8988T (cell line): Measurements from ENCODE around the gene XPOT.

Experiments
- DNase-seq: peaks from one replicate; pipeline ENCODE4 v3.0.0; 2011

The XPOT gene

DNA sequence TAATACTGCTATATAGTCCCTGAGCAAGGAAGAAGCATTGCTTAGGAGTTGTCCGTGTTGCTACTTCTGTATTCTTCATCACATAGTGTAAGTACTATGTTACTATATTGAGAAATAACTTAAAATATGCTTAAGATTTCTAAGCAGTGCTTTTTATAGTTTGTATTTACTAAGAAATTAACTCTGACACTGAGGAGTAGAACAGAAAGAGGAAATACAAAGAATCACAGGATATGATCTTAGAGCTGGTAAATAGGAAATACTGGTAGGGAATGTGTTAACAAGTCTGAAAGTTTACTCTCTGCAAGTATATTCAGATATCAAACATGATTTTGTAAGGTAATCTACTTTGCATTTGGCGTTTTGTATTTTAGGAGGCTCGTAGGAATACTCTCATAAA is 15.5 kb downstream of the XPOT start:
- no peak for DNase-seq

GRCh38 chr12:64427988-64428387 is 23.8 kb downstream of the XPOT start:
- DNase-seq, result no peak

DNA sequence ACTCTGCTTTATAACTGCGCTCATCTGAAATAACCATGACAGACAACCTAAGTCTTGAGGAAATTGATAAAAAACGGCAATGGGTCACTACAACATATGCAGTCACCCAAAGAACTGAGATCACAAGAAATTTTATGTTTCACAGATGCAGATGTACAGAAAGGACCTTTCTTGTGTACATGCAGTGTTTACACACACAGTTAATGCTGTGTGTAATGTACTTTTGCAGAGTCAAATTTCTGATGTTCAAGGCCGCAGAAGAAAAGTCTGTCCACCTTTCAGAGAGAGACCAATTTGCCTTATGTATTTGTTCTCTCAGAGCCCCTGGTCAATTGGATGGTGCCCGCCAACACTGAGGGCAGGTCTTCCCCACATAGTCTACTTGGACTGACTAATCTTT is 24.8 kb downstream of the XPOT start:
- DNase-seq, result no peak

DNA sequence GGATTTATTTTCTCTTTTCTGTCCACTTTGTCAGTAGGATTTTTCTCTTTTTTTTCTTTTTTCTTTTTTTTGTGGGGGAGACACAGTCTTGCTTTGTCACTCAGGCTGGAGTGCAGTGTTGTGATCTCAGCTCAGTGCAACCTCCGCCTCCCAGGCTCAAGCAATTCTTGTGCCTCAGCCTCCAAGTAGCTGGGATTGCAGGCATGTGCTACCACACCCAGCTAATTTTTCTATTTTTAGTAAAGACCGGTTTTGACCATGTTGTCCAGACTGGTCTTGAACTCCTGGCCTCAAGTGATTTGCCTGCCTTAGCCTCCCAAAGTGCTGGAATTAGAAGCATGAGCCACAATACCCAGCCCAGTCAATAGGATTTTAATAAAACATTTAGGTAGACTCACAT is 26.7 kb downstream of the XPOT start:
- DNase-seq, result no peak

- DNase-seq, result no peak
Observed at GRCh38 chr12:64431791-64432190, 27.6 kb downstream of the XPOT start.

DNA sequence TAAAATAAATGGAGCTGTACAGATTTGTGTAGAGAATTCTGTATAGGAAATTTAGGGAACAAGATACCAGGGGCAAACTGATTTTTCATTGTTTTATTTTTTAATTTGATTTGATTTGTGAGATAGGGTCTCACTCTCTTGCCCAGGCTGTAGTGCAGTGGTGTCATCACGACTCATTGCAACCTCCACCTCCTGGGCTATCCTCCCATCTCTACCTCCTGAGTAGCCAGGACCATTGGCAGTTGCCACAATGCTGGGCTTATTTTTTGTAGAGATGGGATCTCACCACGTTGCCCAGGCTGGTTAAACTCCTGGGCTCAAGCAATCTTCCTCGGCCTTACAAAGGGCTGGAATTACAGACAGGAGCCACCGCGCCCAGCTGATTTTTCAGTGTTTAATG is 29.7 kb downstream of the XPOT start:
- no peak for DNase-seq

DNA sequence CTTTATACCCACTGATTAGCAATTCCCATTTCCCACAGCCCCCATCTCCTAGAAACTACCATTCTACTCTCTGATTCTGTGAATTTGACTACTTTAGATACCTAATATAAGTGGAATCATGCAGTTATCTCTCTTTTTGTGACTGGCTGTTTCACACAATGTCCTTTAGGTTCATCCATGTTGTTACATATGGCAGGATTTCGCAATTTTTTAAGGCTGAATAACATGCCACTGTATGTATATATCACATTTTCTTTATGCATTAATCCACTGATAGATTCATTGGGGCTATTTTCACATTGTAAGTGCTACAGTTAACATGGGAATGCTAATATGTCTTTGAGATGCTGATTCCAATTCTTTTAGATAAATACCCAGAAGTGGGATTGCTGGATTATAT is 35.9 kb downstream of the XPOT start:
- DNase-seq, result no peak

DNA sequence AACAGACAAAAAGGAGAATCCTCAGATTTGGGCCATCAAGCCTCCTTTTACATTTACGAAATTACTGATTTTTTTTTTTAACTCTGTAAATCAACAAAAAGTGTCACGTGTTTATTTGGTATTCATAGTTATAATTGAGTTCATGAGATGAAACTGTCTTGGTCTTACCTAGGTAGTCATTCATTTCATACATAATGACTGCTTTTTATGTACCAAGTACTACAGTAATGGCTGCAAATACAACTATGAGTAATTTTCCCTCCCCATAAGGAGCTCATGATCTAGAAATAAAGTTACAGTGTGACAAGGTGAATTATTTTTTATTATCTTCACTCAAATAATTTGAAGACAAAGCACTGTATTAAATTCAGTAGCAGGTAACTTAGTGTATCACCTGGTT is 41.3 kb downstream of the XPOT start:
- DNase-seq, result no peak

GRCh38 chr12:64446295-64446694 is 42.1 kb downstream of the XPOT start:
- DNase-seq, result no peak

- DNase-seq, result no peak
Observed at GRCh38 chr12:64450057-64450640, 46.0 kb downstream of the XPOT start.

- no peak for DNase-seq
Observed at GRCh38 chr12:64450711-64451486, 46.7 kb downstream of the XPOT start.

GRCh38 chr12:64451687-64452558 is 47.7 kb downstream of the XPOT start, which contains the start of gene TBK1:
TBK1 (plus strand) TSS chr12:64452120; CDS start chr12:64455871, 3,751 bp downstream.
- DNase-seq, result peak; percentile 69

DNA sequence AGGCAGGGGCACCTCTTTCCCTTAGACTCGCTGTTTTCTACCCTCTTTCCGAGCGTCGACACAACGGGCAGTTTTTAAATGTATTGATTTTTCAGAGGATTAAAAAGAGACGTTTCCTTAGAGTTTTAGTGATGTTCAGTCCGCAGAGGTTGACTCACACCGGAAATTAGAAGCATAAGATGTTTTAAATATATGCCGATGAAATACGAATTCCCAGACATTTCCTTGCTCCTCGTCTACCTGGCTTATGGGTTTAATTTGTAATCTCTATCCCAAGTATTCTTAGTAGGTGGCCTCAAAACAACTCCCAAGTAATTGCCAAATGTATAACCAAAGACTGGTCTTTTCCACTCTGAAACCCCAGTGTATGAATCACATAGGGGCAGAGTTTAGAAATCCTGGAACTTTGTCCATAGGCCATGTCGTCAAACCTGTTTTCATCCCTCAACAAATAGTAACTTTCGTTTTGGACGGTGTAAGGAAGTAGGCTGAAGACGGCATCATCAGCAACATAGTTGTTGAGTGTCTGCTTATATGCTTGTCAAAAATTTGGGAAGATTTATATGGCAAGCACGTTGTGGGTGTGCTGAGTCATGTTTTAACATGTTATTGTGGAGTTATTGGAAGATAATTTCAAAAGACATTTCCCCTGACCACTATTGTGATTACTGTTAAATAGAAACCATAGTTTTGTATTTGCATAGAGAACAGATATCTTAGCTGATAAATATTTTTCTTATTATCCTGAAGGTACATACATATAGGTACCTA is 48.6 kb downstream of the XPOT start:
- no peak for DNase-seq

DNA sequence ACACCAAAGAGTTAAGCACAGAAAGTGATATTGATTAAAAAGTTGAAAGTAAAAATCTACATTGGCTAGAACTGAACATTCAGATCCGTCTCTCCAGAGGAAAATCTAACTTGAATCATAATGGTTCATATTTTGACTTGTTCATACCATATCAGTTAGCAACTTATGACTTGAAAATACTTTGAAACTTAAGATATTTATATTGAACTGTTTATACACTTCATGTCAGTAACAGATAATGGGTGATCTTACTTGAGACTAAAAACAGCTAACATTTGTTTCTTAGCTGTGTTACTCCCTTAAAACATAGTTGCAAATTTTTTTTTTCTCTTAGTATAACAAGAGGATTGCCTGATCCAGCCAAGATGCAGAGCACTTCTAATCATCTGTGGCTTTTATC is 51.3 kb downstream of the XPOT start:
- DNase-seq, result no peak

GRCh38 chr12:64456119-64456518 is 51.9 kb downstream of the XPOT start:
- DNase-seq, result no peak

GRCh38 chr12:64457032-64457431 is 52.8 kb downstream of the XPOT start:
- no peak for DNase-seq

DNA sequence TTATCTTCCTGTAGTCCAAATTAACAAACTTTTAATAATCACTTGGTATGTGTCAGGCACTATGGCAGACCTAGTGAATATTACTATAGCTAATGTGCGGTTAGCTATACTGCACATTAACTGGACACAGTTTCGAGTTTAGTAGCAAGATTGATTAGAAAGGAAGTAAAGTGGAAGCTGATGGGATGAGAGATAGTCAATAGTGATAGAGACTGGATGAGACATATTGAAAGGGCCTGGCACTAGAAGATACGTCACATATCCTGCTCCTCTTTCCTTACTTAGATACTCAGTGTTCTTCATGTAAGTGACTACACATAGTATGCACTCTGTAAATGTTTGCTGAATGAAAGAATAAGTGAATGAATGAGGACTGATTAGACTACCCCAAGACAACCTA is 53.3 kb downstream of the XPOT start:
- DNase-seq, result no peak

- no peak for DNase-seq
Observed at GRCh38 chr12:64457923-64458322, 53.7 kb downstream of the XPOT start.

GRCh38 chr12:64459394-64459891 is 55.3 kb downstream of the XPOT start:
- DNase-seq, result no peak

DNA sequence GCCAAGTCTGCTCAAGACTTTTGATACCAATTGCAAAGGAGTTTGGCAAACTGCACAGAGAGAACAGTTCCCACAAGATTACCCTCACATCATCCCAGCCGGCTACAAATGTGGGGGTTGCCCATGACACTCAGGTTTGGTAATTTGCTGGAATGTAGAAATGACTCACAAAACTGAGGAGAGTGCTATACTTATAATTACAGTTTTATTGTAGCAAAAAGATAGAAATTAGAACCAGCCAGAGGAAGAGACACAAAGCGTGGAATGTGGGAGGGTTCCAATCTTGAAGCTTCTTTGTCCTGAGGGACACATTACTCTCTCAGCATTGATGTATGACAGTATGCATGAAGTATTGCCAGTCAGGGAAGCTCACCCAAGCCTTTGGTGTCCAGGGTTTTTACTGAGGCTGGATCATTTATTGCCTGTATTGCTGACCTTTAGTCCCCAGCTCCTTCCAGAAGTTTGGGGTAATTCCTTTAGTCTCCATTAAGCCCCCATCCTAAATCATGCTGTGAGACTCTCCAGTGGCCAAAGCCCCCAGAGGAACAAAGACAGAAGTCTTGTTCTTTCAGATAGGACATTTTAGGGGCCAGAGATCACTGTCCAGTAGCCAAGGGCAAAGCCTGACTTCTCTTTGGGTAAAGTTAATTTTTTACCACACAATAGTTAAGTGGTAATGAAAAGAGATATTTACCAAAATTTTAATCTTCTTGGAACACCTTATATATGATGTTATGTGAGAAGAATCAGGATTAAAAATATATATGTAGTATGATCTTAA is 57.6 kb downstream of the XPOT start:
- DNase-seq, result no peak

GRCh38 chr12:64466178-64466577 is 62.0 kb downstream of the XPOT start:
- no peak for DNase-seq

DNA sequence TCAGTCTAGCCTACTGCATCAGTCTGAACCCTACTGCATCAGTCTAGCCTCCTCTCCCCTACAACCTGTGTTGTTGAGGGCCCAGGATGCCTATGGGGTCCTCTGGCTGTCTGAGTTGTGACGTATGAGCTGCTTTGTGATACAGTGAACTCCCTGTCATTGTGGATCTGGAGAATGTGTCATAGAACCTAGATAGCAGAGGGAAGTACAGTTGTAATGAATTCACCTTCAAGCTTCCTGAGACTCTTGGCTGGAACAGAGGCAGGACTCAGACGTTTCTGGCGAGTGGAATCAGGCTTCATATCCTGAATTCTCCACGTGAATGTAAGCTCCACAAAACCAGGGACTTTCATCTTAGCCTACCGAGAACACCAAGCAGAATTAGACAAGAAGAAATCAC is 64.8 kb downstream of the XPOT start:
- DNase-seq, result no peak
